ENCODE data around the gene TP53BP2. TPM values are rescaled to one million over a fixed set of nuclear protein-coding genes. Genes with fewer than 3 reads are reported as not detected.

TP53BP2 gene
- total RNA-seq, 1 experiment from 2014 or later = 38.2 TPM

DNA sequence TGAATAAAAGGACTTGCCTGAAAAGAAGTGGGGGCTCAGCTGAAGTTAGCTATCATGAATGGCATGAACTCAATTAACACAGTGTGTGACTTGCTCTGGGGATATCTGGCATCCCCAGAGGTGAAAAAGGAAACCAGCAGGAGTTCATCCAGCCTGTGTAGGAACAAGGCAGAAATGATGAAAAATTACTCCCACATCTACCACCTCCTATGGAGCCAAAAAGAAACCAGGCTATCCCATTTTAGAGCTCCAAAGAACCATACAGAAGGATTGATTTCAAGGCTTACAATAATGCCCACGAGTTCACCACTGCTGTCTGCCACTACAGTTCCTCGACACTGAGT is 25.3 kb downstream of the TP53BP2 start:
- Histone ChIP-seq H3K79me2 (ENCODE audit: insufficient read depth, low read length) (peaks cover 50% of the 10 kb centered on the region), H3K36me3 (ENCODE audit: control insufficient read depth in 1 of 2, insufficient read depth in 2 of 2, low read length in 2 of 2) (0 out of 4 replicates have a peak, but pooled peaks cover 0 to 9% of the 10 kb centered on the region in 2 experiments), H3K9me2 (ENCODE audit: insufficient read depth) (no peaks in the 10 kb centered on the region), H2AFZ (ENCODE audit: low read depth, low read length, poor library complexity, severe bottlenecking) (no peak overlapping the region), H4K20me1 (ENCODE audit: insufficient read depth) (peaks cover 5% of the 10 kb centered on the region; the same call in 1 of the 2 replicates), H3K27ac (ENCODE audit: low read depth, low read length) (no peak overlapping the region), H3K9ac (ENCODE audit: low read length) (no peak overlapping the region), H3K9me3 (ENCODE audit: control insufficient read depth in 1 of 2, insufficient read depth in 1 of 2, low read depth in 1 of 2, low read length in 2 of 2) (no peaks in the 10 kb centered on the region), H3K4me2 (ENCODE audit: low read length) (no peak overlapping the region), H3K27me3 (ENCODE audit: insufficient read depth, low read length) (no peaks in the 10 kb centered on the region), H3K4me3 (replicated peaks in 1 of 2; ENCODE audit: low read depth in 1 of 2, low read length in 2 of 2) (no peak overlapping the region), H3K4me1 (ENCODE audit: control insufficient read depth in 1 of 2, insufficient read depth in 2 of 2, low read length in 2 of 2) (peaks cover 0 to 18% of the 10 kb centered on the region in 2 experiments; a peak in 2 of 4 replicates)
- DNase-seq (ENCODE audit: low read depth, low spot score) (no peak), ATAC-seq (no peak)
- no TSS peak for BruUV-seq (replicated peaks)
- POLR2A ChIA-PET = interaction anchor here (1.6 kb wide), 1 partner anchor 26 kb away, joined by 7 read pairs; the partner anchor contains the start of gene TP53BP2
- TF ChIP-seq ZNF274 (IDR thresholded peaks at IDR 0.05; ENCODE audit: low read depth, low read length) = no peak
- TF ChIP-seq SIN3A (IDR thresholded peaks at IDR 0.05; ENCODE audit: low read depth) = no peak
- TF ChIP-seq, protein P1, sequence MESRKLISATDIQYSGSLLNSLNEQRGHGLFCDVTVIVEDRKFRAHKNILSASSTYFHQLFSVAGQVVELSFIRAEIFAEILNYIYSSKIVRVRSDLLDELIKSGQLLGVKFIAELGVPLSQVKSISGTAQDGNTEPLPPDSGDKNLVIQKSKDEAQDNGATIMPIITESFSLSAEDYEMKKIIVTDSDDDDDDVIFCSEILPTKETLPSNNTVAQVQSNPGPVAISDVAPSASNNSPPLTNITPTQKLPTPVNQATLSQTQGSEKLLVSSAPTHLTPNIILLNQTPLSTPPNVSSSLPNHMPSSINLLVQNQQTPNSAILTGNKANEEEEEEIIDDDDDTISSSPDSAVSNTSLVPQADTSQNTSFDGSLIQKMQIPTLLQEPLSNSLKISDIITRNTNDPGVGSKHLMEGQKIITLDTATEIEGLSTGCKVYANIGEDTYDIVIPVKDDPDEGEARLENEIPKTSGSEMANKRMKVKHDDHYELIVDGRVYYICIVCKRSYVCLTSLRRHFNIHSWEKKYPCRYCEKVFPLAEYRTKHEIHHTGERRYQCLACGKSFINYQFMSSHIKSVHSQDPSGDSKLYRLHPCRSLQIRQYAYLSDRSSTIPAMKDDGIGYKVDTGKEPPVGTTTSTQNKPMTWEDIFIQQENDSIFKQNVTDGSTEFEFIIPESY (IDR thresholded peaks at IDR 0.05; ENCODE audit: extremely low read depth, insufficient replicate concordance, low read length) = no peak
- no peak for TF ChIP-seq EGR1 (IDR thresholded peaks at IDR 0.05; ENCODE audit: low read depth)
- TF ChIP-seq SP1 (IDR thresholded peaks at IDR 0.05; ENCODE audit: low read depth) = no peak
- TF ChIP-seq FOSL1 (IDR thresholded peaks at IDR 0.05; ENCODE audit: low read depth) = no peak
- TF ChIP-seq, protein P2, sequence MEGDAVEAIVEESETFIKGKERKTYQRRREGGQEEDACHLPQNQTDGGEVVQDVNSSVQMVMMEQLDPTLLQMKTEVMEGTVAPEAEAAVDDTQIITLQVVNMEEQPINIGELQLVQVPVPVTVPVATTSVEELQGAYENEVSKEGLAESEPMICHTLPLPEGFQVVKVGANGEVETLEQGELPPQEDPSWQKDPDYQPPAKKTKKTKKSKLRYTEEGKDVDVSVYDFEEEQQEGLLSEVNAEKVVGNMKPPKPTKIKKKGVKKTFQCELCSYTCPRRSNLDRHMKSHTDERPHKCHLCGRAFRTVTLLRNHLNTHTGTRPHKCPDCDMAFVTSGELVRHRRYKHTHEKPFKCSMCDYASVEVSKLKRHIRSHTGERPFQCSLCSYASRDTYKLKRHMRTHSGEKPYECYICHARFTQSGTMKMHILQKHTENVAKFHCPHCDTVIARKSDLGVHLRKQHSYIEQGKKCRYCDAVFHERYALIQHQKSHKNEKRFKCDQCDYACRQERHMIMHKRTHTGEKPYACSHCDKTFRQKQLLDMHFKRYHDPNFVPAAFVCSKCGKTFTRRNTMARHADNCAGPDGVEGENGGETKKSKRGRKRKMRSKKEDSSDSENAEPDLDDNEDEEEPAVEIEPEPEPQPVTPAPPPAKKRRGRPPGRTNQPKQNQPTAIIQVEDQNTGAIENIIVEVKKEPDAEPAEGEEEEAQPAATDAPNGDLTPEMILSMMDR (IDR thresholded peaks at IDR 0.05 in 2 of 3, conservative IDR thresholded peaks at IDR 0.05 in 1 of 3; ENCODE audit: borderline replicate concordance in 1 of 3, insufficient read depth in 1 of 3, low read depth in 2 of 3, low read length in 2 of 3) = no peak
- no peak for TF ChIP-seq SRF (IDR thresholded peaks at IDR 0.05; ENCODE audit: low read depth)
- CTCF ChIA-PET = no interaction called here
- intact Hi-C loops (cut with micrococcal nuclease) = no loop called here
- RAD21 ChIA-PET (ENCODE audit: low non-redundant PET in 1 of 2, low total read pairs in 2 of 2, uncharacterized antibody in 2 of 2, unreplicated experiment in 2 of 2) = no interaction called here

All from HCT116 (cell line).